ENCODE measurements around the gene PROCR.
"Not testable (repeated sequence)": the region's sequence is repeated elsewhere in the genome, so short reads cannot be mapped to it uniquely, and the experiment has no call there.

The PROCR gene
- total RNA-seq, result 0.72 to 1.7 reads per million in 2 donors

DNA sequence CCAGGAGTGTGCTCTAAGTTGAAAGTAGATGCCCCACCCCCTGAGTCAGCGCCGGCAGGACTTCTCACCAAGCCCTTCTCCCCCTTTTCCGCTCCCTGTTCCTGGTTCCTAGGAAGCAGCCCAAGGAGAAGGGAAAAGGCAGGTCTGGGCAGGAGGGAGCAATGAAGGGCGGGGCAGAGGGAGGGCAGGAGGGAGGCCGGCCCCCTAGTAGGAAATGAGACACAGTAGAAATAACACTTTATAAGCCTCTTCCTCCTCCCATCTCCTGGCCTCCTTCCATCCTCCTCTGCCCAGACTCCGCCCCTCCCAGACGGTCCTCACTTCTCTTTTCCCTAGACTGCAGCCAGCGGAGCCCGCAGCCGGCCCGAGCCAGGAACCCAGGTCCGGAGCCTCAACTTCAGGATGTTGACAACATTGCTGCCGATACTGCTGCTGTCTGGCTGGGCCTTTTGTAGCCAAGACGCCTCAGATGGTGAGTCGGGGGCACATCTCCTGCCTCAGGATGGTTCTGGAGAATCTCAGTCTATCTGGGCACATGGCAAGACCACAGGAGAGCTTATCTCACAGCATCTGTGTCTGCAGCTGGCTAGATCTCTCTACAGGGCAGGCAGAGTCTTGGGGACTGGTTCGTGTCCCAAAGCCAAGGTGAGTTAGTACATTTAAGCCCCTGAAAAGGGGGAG, at the start of gene PROCR:
Gene PROCR, plus strand, starts transcription at position 320 of the 681 bp plus-strand sequence. Its CDS starts 83 bp downstream, at position 403.
- DNase-seq, result no peak

DNA sequence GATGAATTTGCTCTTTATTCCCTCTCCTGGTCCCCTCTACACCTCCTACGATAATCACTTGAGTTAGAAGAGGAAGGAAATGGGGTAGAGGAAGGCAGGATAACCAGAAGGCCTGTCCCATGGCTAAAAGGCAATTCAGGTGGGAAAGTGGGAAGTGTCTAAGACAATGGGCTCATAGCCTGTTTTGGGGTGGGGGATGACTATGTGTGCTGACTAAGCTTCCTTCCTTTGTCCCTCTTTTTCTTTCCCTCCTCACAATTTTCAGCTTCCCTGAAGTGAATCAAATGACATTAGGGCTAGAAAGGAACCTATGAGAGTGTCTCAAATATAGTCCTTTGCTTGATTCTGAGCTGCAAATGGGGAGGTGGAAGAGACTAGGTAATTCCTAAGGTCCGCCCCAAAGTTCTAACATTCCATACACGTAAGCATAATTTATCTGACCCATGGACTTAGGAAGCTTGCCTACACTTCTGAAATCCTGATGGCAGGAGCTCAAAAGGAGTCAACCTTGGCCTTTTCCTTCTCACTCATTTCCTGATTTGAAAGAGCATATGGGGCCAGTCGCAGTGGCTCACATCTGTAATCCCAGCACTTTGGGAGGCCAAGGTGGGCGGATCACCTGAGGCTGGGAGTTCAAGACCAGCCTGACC, 49.0 kb upstream of the PROCR start:
- DNase-seq, result no peak

DNA sequence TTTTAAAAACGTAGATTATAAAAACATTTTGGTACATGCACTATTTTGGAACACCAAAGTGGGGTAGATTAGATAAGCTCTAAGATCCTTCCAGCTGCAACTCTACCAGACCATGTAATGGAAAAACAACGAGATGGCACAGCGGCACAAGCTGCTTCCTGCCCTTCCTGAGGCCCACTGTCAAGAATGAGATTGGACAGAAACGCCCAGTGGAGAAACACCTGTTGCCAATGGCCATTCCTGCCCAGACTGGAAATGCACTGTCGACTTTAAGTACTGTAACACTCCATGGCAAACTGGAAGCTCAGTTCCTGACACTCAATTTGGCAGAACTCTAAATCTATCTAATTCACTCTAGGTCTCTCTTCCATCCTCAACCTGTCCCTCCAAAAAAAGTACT, 46.1 kb upstream of the PROCR start:
- no peak for DNase-seq

DNA sequence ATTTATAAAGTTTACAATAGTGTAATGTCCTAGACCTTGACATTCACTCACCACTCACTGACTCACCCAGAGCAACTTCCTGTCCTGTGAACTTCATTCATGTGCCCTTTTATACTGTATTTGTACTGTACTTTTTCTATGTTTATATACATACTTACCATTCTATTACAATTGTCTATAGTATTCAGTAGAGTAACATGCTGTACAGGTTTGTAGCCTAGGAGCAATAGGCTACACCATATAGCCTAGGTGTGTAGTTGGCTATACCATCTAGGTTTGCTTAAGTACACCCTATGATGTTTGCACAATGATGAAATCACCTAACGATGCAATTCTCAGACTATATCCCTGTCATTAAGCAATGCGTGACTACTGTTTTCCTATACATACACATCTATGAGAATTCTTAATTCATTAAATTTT, 42.2 kb upstream of the PROCR start:
- no peak for DNase-seq

DNA sequence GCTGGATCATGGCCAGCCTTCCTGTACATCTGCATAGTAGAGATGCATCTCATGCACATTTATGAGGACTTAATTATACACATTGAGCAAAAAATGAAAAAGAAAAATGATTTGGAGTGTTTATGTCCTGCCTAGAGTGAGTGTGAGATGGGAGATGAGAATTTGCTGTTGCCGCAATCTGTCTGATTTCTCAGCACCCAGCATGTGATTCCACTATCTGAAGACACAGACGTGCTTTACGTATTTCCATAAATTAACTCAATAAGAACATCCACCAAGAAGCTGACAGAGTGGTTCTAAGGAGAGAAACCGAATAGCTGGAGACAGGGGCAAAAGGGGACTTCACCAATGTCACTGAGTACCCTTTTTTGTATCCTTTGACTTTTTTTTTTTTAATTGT, 39.9 kb upstream of the PROCR start:
- no peak for DNase-seq

DNA sequence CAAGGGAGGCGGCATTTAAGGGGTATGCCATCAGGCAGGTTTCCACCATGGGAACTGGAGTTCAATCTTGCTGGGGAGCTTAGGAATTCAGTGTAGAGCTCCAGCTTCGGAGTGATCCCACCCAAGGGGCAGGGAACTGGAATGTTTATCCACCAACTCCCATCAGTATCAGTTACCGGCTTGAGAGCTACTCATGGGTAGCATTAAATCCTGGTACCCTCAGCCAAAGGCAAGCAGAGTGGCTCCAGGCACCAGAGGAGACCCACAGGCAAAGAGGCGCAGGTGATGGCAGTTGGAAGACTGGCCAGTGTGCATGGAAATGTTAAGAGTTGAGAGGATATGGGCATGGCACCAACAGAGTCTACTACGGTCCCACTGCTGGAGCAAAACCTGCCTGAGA, 38.8 kb upstream of the PROCR start:
- no peak for DNase-seq

DNA sequence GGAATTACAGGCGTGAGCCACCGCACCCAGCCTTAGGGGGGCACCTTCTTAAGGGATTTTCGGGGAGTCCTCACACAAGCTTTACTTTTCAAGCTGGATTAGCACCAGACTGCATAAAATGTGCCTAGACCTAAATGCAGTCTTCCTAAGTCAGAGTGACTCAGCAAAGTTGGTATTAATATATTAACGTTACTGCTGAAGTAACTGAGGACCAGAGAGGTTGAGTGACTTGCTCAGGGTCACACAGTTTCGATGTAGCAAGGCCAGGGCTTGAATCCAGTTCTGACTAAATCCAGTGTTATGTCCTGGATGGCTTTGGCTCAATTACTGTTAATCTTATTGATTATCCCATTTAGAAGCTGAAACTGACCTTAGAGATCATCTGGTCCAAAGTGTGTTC, 38.1 kb upstream of the PROCR start:
- DNase-seq, result no peak

DNA sequence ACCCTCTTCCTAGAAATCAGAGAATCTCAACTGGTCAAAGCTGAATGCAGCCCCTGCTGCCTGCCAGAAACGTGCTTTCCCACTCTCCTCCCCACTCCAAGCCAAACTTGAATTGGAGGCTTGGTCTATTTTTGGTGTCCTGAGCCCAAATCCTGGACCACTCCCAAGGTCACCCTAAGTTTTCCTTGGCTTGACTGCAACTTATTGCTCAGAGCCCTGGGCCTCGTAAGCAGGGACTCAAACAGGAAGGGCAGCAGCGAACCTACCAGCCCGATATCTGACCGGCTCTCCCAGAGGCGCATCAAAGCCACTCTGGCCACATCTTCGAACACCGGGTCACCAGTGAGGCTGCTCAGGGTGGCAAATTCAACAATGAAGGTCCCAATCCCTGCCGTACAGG, 37.4 kb upstream of the PROCR start:
- no peak for DNase-seq

DNA sequence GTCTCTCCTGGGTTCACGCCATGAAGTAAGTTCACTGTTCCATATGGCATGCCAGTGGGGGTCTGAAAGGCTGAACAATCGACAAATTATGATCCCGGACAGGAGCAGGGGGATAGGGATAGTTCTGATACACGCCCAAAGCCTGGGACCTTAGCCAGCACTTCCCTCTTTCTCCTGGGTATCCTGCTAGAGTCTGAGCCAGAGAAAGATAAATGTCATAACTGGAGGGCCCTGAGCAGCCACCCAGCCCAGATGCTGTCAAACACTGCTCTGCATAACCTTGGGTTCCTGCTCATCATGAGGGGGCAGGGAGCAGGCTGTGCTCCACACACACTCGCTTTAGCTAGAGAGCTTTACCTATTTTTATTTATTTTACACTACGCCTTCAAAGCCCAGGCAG, 37.0 kb upstream of the PROCR start:
- no peak for DNase-seq

DNA sequence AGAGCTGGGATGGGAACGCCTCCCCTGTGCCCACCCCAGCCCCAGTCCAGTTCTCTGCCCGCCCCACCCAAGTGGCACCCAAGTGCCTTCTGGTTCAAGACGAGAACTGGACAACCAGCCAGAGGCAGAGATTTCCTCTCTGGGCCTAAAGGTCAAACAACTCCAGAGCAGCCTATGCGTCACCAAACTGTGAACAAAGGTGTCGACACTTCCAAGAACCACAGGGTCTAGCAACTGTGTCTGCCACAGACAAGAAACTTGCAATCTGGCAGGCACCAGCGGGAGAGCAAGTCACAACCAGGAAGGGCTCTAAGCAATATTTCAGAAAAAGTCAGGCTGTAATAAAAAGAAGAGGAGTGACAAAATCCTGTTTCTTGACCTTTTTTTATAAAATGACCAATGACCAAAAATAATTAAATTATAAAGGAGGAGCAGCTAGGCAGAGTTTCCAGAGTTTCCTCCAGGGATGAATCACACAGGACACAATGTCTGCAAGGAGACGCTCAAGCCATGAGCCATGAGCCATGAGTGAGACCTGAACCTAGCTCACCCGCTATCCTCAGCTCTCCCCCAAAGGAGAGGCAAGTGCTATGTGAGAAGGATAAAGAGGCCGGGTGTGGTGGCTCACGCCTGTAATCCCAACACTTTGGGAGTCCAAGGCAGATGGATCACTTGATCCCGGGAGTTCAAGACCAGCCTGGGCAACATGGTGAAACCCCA, 35.8 kb upstream of the PROCR start:
- no peak for DNase-seq

DNA sequence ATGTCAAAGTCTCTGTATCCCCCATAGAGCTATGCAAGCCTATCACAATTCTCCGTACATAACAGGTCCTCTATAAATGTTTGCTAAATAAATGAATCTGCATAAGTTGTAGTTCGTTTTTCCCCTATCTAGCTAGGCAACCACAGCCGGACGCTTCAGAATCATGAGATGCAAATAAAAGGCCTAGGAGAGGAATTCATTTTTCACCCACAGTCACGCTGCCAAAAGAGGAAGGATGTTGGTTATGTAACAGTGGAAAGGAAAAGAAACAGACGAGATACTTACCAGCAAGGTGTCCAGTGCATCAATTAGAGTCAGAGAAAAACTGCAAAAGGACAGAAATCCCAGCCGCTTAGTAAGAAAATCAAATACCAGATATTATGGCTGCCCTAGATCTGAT, 27.2 kb upstream of the PROCR start:
- DNase-seq, result no peak

DNA sequence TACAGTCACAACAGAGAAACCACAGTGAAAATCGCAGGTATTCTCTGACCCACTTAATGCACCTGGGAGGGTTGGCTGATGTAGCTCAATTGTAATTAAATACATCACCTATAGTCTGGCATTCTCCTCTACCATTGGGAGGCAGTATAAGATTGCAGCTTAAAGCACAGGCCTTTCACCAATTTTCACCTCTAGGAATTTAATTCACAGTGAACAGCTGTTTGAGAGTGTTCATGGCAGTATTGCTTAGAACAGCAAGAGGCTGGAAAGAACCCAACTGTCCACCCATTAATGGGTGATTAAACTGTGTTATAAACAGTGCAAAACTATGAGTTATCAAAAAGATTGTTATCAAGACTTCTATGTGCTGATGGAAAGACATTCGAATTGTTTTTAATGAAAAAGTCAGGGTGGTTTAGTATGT, 26.7 kb upstream of the PROCR start:
- DNase-seq, result no peak

DNA sequence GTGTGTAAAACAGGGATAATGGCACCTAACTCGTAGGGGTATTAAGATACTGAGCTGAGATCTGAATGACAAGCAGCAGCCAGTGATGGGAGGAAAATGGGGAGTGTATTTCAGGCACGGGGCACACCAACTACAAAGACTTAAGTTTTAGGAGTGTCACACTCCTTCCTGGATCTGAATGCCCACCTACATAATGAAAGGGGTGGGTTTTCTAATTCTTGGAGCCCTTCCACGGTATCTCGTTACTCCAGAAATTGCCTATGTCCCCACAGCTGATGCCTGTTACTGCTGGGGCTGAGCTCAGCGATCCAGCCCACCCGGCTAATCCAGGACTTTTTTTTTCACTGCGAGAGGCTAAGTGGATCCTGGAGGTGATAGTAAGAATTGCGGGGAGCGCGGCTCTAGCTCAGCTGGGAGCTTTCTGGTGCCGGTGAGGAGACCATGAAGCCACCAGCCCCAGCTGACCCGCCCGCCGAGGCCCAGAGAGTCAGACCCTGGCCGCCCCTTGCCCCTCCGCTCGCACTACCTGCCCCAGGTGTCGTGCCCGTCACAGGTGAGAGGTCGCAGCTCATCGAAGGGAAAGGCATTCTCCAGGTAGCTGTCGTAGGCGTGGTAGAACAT, 25.5 kb upstream of the PROCR start:
- DNase-seq, result no peak

DNA sequence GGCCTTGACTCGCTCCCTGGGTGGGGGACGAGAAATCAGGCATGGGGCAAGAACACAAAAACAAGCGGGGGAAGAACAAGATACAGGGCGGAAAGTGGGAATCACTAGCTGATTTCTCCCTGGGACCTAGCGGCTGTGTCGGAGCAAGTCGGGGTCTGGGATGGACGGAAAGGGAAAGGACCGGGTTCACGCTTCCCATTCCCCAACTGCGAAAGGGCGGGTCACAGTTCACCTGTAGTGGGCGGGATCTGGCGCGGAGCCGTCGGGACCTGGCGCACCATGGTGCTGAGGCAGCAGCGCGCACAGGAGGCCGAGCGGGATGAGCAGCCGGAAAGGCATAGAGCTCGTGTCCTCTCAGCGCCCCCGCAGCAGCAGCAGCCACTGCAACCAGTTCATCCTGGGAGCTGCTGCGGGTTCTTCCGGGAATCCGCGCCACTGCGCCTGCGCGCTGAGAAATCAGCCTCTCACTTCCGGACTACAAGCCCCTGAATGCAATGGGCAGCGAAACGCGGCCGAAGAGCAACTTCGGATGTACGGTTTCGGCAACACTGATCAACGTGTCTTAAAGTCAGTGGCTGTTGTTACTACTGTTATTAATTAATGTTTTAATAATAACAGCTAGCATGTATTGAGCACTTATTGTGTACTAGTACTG, 24.8 kb upstream of the PROCR start, which contains the start of gene EDEM2:
Gene EDEM2, minus strand, starts transcription at position 417 of the 655 bp plus-strand sequence. Its CDS starts 78 bp downstream, at position 339.
- DNase-seq, result peak; percentile 88

DNA sequence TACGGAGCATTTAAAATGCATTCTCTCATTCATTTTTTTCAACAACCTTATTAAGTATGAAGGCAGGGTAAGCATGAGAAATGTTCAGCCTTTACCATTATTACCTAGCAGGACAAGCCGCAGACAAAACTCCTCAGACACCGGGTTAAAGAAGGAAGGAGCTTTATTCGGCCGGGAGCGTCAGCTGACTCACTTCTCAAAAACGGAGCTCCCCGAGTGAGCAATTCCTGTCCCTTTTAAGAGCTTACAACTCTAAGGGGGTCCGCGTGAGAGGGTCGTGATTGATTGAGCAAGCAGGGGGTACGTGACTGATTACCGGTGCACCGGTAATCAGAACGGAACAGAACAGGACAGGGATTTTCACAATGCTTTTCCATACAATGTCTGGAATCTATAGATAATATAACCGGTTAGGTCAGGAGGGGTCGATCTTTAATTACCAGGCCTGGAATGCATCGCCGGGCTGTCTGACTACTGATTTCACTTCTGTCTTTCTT, 24.2 kb upstream of the PROCR start:
- DNase-seq, result not testable (repeated sequence)

DNA sequence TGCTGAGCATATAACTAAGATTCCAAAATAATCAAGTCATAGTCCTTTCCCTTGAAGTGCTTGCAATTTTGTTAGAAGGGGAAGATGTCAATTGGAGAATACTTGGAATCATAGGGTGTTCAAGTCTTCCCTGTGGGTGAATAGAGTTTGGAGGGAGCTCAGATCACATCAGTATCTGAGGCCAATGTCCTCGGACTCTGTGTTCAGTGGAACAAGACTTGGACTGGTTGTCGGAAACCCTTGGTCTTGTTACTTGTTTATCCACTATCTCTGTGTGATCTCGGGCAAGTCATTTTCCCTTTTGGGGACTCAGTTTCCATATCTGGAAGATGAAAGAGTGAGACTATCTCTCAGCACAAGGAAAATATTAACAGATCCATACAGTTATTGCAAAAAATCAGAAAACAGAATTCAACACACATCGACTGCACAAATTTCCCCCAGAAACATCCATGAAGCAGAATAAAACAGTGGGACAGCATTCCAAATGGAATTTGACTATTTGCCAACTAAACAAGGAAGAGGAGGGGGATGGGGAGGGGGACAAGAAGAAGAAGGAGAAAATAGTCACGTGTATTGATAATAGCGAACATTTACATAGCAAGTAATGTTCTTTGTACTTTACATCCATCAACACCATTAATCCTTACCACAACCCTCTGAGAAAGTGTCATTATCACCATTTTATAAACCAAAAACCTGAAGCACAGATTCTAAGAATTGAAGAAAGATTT, 20.9 kb upstream of the PROCR start:
- DNase-seq, result no peak

DNA sequence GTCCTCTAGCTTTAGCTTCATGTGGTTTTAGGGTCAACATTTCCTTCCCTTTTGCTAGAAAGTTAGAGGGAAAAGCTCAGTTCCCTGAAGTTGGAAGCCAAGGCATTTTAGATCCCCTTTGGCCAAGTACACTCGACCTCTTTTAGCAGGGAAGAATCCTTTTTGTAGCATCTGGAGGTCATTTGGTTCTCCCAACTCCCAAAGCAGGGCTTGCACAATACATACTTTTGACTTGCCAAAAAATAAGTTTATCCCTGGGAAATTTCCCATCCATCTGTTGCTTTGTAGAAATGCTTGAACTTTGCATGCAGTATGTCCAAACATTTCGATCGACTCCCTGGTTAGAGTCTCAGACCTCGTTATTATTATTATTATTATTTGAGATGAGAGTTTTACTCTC, 20.1 kb upstream of the PROCR start:
- DNase-seq, result no peak

DNA sequence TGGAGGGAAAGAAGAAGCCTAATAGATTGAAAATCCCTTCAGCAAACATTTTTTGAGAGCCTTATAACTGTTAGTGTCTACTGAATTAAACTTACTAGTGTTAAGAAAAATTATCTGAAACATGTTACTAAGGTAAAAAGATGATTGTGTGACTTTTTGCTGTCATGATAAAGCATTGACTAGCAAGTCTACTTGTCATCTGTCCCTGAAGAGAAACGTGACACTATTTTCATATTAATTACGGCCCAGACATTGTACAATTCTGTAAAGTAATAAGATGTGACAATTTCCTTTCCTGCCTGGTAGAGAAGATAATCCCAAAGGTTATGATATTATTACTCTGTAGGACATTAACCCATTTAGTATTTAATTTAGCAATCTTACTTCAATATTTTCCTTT, 15.9 kb upstream of the PROCR start:
- DNase-seq, result no peak

DNA sequence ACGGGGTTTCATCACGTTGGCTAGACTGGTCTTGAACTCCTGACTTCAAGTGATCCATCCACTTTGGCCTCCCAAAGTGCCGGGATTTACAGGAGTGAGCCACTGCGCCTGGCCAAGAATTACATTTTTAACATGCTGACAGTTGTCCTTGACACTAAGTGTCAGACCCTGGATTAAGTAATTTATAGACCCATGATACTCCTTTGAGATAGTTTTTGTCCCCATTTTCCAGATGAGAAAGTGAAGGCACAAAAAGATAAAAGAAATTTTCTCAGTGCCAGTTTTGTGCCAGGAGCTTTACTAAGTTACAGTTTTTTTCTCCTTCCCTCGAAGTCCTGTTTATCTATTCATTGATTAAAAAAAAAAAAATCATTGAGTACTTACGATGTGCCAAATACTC, 14.9 kb upstream of the PROCR start:
- DNase-seq, result no peak

DNA sequence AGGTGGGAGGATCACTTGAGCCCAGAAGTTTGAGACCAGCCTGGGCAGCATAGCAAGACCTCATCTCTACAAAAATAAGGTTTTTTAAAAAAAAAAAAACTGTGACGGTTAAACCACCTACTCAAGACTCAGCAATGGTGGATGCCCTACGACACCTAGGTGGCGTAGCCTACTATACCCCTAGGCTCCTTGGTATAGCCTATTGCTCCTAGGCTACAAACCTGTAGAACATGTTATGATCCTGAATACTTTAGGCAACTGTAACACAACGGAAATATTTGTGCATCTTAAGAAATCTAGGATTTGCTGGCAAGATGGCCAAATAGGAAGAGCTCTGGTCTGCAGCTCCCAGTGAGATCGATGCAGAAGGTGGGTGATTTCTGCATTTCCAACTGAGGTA, 11.5 kb upstream of the PROCR start:
- not testable (repeated sequence) for DNase-seq

DNA sequence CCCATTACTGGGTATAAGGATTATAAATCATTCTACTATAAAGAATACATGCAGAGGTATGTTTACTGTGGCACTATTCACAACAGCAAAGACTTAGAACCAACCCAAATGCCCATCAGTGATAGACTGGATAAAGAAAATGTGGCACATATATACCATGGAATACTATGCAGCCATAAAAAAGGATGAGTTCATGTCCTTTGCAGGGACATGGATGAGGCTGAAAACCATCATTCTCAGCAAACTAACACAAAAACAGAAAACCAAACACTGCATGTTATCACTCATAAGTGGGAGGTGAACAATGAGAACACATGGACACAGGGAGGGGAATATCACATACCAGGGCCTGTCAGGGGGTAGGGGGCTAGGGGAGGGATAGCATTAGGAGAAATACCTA, 7.3 kb upstream of the PROCR start:
- DNase-seq, result not testable (repeated sequence)
